ENCODE measurements around the gene MLN.

The MLN gene

GRCh38 chr6:33827546-33828451 is 24.0 kb upstream of the MLN start:
- H3F3A ChIP-seq (ENCODE audit: insufficient read depth, low read length) = no peaks in the 10 kb centered on the region
- H3K4me1 ChIP-seq (ENCODE audit: insufficient read depth, low read length, severe bottlenecking) = no peaks in the 10 kb centered on the region
- H3K9me3 ChIP-seq (ENCODE audit: low read length) = no peaks in the 10 kb centered on the region
- no peaks in the 10 kb centered on the region for H3K79me2 ChIP-seq (ENCODE audit: insufficient read depth, low read length)
- no peak overlapping the region for H3K4me2 ChIP-seq (ENCODE audit: low read length)
- no peak overlapping the region for H3K9ac ChIP-seq (ENCODE audit: low read length)
- H3K9me2 ChIP-seq (ENCODE audit: low read depth, low read length) = no peaks in the 10 kb centered on the region
- H3K27ac ChIP-seq (ENCODE audit: low read depth, low read length, poor library complexity, severe bottlenecking) = no peak overlapping the region
- H3K36me3 ChIP-seq (ENCODE audit: insufficient read depth, low read length) = no peaks in the 10 kb centered on the region
- peaks cover 7% of the 10 kb centered on the region; the same call in 1 of the 2 replicates for H3K27me3 ChIP-seq (ENCODE audit: insufficient read depth, low read length)
- H3K4me3 ChIP-seq (ENCODE audit: low read depth, low read length, poor library complexity, severe bottlenecking) = no peak overlapping the region
- TF ChIP-seq, protein P1, sequence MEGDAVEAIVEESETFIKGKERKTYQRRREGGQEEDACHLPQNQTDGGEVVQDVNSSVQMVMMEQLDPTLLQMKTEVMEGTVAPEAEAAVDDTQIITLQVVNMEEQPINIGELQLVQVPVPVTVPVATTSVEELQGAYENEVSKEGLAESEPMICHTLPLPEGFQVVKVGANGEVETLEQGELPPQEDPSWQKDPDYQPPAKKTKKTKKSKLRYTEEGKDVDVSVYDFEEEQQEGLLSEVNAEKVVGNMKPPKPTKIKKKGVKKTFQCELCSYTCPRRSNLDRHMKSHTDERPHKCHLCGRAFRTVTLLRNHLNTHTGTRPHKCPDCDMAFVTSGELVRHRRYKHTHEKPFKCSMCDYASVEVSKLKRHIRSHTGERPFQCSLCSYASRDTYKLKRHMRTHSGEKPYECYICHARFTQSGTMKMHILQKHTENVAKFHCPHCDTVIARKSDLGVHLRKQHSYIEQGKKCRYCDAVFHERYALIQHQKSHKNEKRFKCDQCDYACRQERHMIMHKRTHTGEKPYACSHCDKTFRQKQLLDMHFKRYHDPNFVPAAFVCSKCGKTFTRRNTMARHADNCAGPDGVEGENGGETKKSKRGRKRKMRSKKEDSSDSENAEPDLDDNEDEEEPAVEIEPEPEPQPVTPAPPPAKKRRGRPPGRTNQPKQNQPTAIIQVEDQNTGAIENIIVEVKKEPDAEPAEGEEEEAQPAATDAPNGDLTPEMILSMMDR (IDR thresholded peaks at IDR 0.05; ENCODE audit: low read length) = no peak
- TF ChIP-seq EZH2 (IDR thresholded peaks at IDR 0.05; ENCODE audit: borderline replicate concordance, low read length) = no peak
- no peak overlapping the region for H2AFZ ChIP-seq (ENCODE audit: low read length)
- no peaks in the 10 kb centered on the region for H4K20me1 ChIP-seq (ENCODE audit: insufficient read depth, low read length)

GRCh38 chr6:33826537-33826936 is 22.7 kb upstream of the MLN start:
- Histone ChIP-seq H3K9me2 (ENCODE audit: low read depth, low read length) (no peaks in the 10 kb centered on the region), H3K27me3 (ENCODE audit: insufficient read depth, low read length) (peaks cover 7% of the 10 kb centered on the region; the same call in 1 of the 2 replicates), H3K79me2 (ENCODE audit: insufficient read depth, low read length) (no peaks in the 10 kb centered on the region), H3K36me3 (ENCODE audit: insufficient read depth, low read length) (no peaks in the 10 kb centered on the region), H3K27ac (ENCODE audit: low read depth, low read length, poor library complexity, severe bottlenecking) (no peak overlapping the region), H3K4me1 (ENCODE audit: insufficient read depth, low read length, severe bottlenecking) (no peaks in the 10 kb centered on the region), H2AFZ (ENCODE audit: low read length) (no peak overlapping the region), H3F3A (ENCODE audit: insufficient read depth, low read length) (no peaks in the 10 kb centered on the region), H3K9ac (ENCODE audit: low read length) (no peak overlapping the region), H3K4me3 (ENCODE audit: low read depth, low read length, poor library complexity, severe bottlenecking) (no peak overlapping the region), H3K4me2 (ENCODE audit: low read length) (no peak overlapping the region), H3K9me3 (ENCODE audit: low read length) (no peaks in the 10 kb centered on the region), H4K20me1 (ENCODE audit: insufficient read depth, low read length) (no peaks in the 10 kb centered on the region)
- TF ChIP-seq, protein P1 (IDR thresholded peaks at IDR 0.05; ENCODE audit: low read length) = no peak
- TF ChIP-seq EZH2 (IDR thresholded peaks at IDR 0.05; ENCODE audit: borderline replicate concordance, low read length) = no peak

GRCh38 chr6:33824461-33825154 is 20.8 kb upstream of the MLN start:
- no peaks in the 10 kb centered on the region for H3F3A ChIP-seq (ENCODE audit: insufficient read depth, low read length)
- H3K79me2 ChIP-seq (ENCODE audit: insufficient read depth, low read length) = no peaks in the 10 kb centered on the region
- no peak overlapping the region for H2AFZ ChIP-seq (ENCODE audit: low read length)
- H3K4me1 ChIP-seq (ENCODE audit: insufficient read depth, low read length, severe bottlenecking) = no peaks in the 10 kb centered on the region
- TF ChIP-seq EZH2 (IDR thresholded peaks at IDR 0.05; ENCODE audit: borderline replicate concordance, low read length) = no peak
- TF ChIP-seq, protein P1 (IDR thresholded peaks at IDR 0.05; ENCODE audit: low read length) = no peak
- no peaks in the 10 kb centered on the region for H3K36me3 ChIP-seq (ENCODE audit: insufficient read depth, low read length)
- no peak overlapping the region for H3K9ac ChIP-seq (ENCODE audit: low read length)
- H3K27me3 ChIP-seq (ENCODE audit: insufficient read depth, low read length) = peaks cover 8% of the 10 kb centered on the region; the same call in 1 of the 2 replicates
- H3K27ac ChIP-seq (ENCODE audit: low read depth, low read length, poor library complexity, severe bottlenecking) = no peak overlapping the region
- H3K4me2 ChIP-seq (ENCODE audit: low read length) = no peak overlapping the region
- H3K9me3 ChIP-seq (ENCODE audit: low read length) = no peaks in the 10 kb centered on the region
- no peaks in the 10 kb centered on the region for H4K20me1 ChIP-seq (ENCODE audit: insufficient read depth, low read length)
- no peaks in the 10 kb centered on the region for H3K9me2 ChIP-seq (ENCODE audit: low read depth, low read length)
- H3K4me3 ChIP-seq (ENCODE audit: low read depth, low read length, poor library complexity, severe bottlenecking) = no peak overlapping the region
